ENCODE measurements around the gene TMSB4X. TPM values are rescaled to one million over a fixed set of nuclear protein-coding genes. Genes with fewer than 3 reads are reported as not detected.

The TMSB4X gene
- polyA plus RNA-seq, 1 of the 3 experiments (the other 2 are of a cell fraction): 4,830 TPM

- ChIA-PET CTCF (no interaction called here), POLR2A (no interaction called here)
- Histone ChIP-seq H3K79me2 (ENCODE audit: insufficient read depth) (no peaks in the 10 kb centered on the region), H3K4me2 (no peak overlapping the region), H4K20me1 (ENCODE audit: insufficient read depth) (no peaks in the 10 kb centered on the region), H3K9me3 (no peaks in the 10 kb centered on the region), H3K27me3 (ENCODE audit: insufficient read depth) (no peaks in the 10 kb centered on the region), H3K27ac (ENCODE audit: low read depth in 2 of 2, low read length in 1 of 2) (peak overlapping the region; percentile 7 to 13; a peak in 1 of 4 replicates), H3K4me1 (ENCODE audit: control insufficient read depth in 1 of 2, insufficient read depth in 2 of 2, low read depth in 1 of 2, low read length in 1 of 2) (peaks cover 0 to 8% of the 10 kb centered on the region in 2 experiments; a peak in 2 of 4 replicates), H3K9ac (no peak overlapping the region), H3K4me3 (ENCODE audit: low read depth in 2 of 2, low read length in 1 of 2) (no peak overlapping the region), H3F3A (replicated peaks; ENCODE audit: insufficient read depth) (peaks cover 10% of the 10 kb centered on the region), H3K9me2 (no peaks in the 10 kb centered on the region), H3K36me3 (replicated peaks in 1 of 2; ENCODE audit: control insufficient read depth in 1 of 2, insufficient read depth in 2 of 2, low read length in 1 of 2) (no peaks in the 10 kb centered on the region), H2AFZ (ENCODE audit: low read depth) (no peak overlapping the region)
- no peak for DNase-seq
- 14% methylated on average over 5 of the region's 5 CpGs for WGBS (ENCODE audit: low lambda C conversion rate)
- peak; percentile 66 for TF ChIP-seq NFIC (IDR thresholded peaks at IDR 0.05; ENCODE audit: borderline replicate concordance)
- peak in 1 of 2 experiments; percentile 7; a peak in 1 of 4 replicates for TF ChIP-seq EP300 (IDR thresholded peaks at IDR 0.05; ENCODE audit: borderline replicate concordance in 1 of 2, low read depth in 1 of 2, low read length in 1 of 2)
- peak; percentile 56 for TF ChIP-seq TCF12 (IDR thresholded peaks at IDR 0.05)
- no peak for TF ChIP-seq MAX (IDR thresholded peaks at IDR 0.05; ENCODE audit: low read depth)
- TF ChIP-seq PBX3 (IDR thresholded peaks at IDR 0.05): peak; percentile 82
Measured at GRCh38 chrX:12984603-12985319, 9.9 kb downstream of the TMSB4X start.

GRCh38 chrX:12985331-12985730 lies 10.4 kb downstream of the TMSB4X start:
- H3K4me2 ChIP-seq: no peak overlapping the region
- H3K27ac ChIP-seq (ENCODE audit: low read depth in 2 of 2, low read length in 1 of 2): no peak overlapping the region; a peak in 1 of 4 replicates
- H3K9me3 ChIP-seq: no peaks in the 10 kb centered on the region
- no peak overlapping the region for H3K9ac ChIP-seq
- H3K9me2 ChIP-seq: no peaks in the 10 kb centered on the region
- H3K4me1 ChIP-seq (ENCODE audit: control insufficient read depth in 1 of 2, insufficient read depth in 2 of 2, low read depth in 1 of 2, low read length in 1 of 2): peaks cover 0 to 8% of the 10 kb centered on the region in 2 experiments; a peak in 2 of 4 replicates
- H3K27me3 ChIP-seq (ENCODE audit: insufficient read depth): no peaks in the 10 kb centered on the region
- TF ChIP-seq TAF1 (IDR thresholded peaks at IDR 0.05; ENCODE audit: borderline replicate concordance, low read depth, low read length): no peak
- no peak for DNase-seq
- CTCF ChIA-PET: no interaction called here
- no peaks in the 10 kb centered on the region for H4K20me1 ChIP-seq (ENCODE audit: insufficient read depth)
- H3K4me3 ChIP-seq (ENCODE audit: low read depth in 2 of 2, low read length in 1 of 2): no peak overlapping the region
- peaks cover 6% of the 10 kb centered on the region for H3F3A ChIP-seq (replicated peaks; ENCODE audit: insufficient read depth)
- H2AFZ ChIP-seq (ENCODE audit: low read depth): no peak overlapping the region
- POLR2A ChIA-PET: no interaction called here
- no peaks in the 10 kb centered on the region for H3K36me3 ChIP-seq (replicated peaks in 1 of 2; ENCODE audit: control insufficient read depth in 1 of 2, insufficient read depth in 2 of 2, low read length in 1 of 2)
- WGBS (ENCODE audit: low lambda C conversion rate): 72% methylated on average over 1 of the region's 1 CpG
- H3K79me2 ChIP-seq (ENCODE audit: insufficient read depth): no peaks in the 10 kb centered on the region

- peaks cover 6% of the 10 kb centered on the region for H3F3A ChIP-seq (replicated peaks; ENCODE audit: insufficient read depth)
- H2AFZ ChIP-seq (ENCODE audit: low read depth): no peak overlapping the region
- peaks cover 0 to 8% of the 10 kb centered on the region in 2 experiments; a peak in 2 of 4 replicates for H3K4me1 ChIP-seq (ENCODE audit: control insufficient read depth in 1 of 2, insufficient read depth in 2 of 2, low read depth in 1 of 2, low read length in 1 of 2)
- H3K27ac ChIP-seq (ENCODE audit: low read depth in 2 of 2, low read length in 1 of 2): no peak overlapping the region
- H3K9me3 ChIP-seq: no peaks in the 10 kb centered on the region
- no peak for TF ChIP-seq TAF1 (IDR thresholded peaks at IDR 0.05; ENCODE audit: borderline replicate concordance, low read depth, low read length)
- no peak for TF ChIP-seq FOXJ3 (CRISPR knock-in tag; IDR thresholded peaks at IDR 0.05)
- no peak for TF ChIP-seq EZH2phosphoT487 (IDR thresholded peaks at IDR 0.05; ENCODE audit: borderline replicate concordance, low read depth)
- TF ChIP-seq USF2 (IDR thresholded peaks at IDR 0.05; ENCODE audit: borderline replicate concordance, low read depth, low read length): no peak
- no peak for TF ChIP-seq TCF12 (IDR thresholded peaks at IDR 0.05)
- TF ChIP-seq ELF1 (IDR thresholded peaks at IDR 0.05): no peak
- no peak for TF ChIP-seq NRF1 (IDR thresholded peaks at IDR 0.05; ENCODE audit: low read depth, low read length)
- H4K20me1 ChIP-seq (ENCODE audit: insufficient read depth): no peaks in the 10 kb centered on the region
- H3K9ac ChIP-seq: no peak overlapping the region
- ChIA-PET POLR2A (no interaction called here), CTCF (no interaction called here)
- H3K4me3 ChIP-seq (ENCODE audit: low read depth in 2 of 2, low read length in 1 of 2): no peak overlapping the region
- WGBS (ENCODE audit: low lambda C conversion rate): 63% methylated on average over 4 of the region's 4 CpGs
- DNase-seq: no peak
- no peaks in the 10 kb centered on the region for H3K9me2 ChIP-seq
- H3K27me3 ChIP-seq (ENCODE audit: insufficient read depth): no peaks in the 10 kb centered on the region
- no peaks in the 10 kb centered on the region for H3K36me3 ChIP-seq (replicated peaks in 1 of 2; ENCODE audit: control insufficient read depth in 1 of 2, insufficient read depth in 2 of 2, low read length in 1 of 2)
- no peaks in the 10 kb centered on the region for H3K79me2 ChIP-seq (ENCODE audit: insufficient read depth)
- H3K4me2 ChIP-seq: no peak overlapping the region
Measured at GRCh38 chrX:12986164-12986779, 11.4 kb downstream of the TMSB4X start.
